Dermis blood vessel endothelial cell (primary cell): ENCODE results near the gene ORAI3. TPM values are rescaled to one million over a fixed set of nuclear protein-coding genes. Genes with fewer than 3 reads are reported as not detected.

Source experiments
- DNase-seq: peaks from one replicate; pipeline ENCODE4 v3.0.0; 2010
- total RNA-seq: library from RNA; depleted of rRNA; stranded (reverse); fragments of >200 nt; gene quantifications from 2 replicates; pipeline ENCODE4 v1.2.3, GENCODE V29; 2014

ORAI3 gene
- total RNA-seq, 1 donor from 2014 or later, result 40.2 TPM

GRCh38 chr16:30947859-30948666 lies 805 bp upstream of the ORAI3 start:
- peak; percentile 99 for DNase-seq

DNA sequence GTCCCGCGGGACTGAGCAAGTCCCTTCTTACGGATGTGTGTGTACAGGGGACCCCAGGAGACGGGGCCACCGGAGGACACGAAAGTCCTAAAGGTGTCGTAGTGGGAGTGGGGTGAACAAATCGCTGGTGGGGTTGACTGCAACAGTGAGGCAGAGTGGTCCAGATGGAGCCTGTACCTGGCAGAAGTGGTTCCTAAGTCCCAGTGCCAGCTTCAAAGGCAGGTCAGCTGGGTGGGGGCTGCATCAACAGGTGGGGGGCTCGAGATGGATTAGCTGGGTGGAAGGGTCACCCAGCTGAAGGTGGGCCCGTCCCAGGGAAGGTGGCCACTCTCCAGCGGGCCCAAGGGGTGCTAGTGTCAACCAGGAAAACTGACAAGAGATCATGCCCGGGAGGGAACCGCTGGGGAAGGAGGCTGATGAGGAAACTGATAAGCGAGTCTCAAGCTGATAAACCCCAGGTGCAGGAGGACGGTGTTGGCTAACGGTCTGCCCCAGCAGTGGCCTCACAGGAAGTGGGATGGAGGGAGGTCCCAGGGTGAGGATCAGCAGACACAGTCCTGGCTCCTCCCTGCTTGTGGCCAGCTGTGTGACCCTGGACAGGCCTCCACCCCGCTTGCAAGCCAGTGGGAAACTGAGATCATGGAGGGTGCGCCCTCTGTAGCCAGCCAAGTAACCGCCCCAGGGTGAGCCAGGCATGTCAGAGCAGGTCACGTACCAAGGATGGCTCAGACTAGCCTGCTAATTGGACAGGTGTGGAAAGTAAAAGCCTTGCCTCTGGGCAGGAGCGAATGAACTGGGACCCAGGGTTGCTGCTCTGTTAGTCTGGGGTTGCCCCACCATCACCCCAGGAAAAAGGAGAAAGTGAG lies 1.0 kb downstream of the ORAI3 start:
- peak; percentile 71 for DNase-seq

DNA sequence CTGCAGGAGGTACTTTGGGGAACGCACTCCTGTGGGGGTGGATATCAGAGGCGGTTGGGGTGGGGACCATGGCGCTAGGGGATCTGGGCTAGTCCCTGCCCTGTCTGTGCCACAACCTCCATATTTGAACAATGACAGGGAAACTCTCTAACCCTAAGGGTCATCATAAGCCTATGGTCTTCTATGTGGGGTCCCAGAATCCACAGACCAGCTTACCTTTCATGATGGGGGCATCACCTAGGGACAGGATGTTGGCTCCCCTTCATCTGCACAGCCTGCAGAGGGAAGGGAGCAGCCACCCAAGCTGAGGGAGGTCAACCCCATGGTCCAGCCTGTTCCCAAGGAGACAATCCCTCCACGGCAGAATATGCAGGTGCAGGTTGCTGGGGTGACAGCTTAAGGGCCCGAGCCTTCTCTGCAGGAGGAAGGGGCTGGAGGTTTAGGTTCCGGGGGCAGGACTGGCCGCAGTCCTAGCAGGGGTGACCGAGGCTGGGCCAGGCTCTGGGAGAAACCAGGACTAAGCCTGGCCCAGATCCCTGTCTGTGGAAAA lies 1.7 kb downstream of the ORAI3 start:
- DNase-seq, result no peak

DNA sequence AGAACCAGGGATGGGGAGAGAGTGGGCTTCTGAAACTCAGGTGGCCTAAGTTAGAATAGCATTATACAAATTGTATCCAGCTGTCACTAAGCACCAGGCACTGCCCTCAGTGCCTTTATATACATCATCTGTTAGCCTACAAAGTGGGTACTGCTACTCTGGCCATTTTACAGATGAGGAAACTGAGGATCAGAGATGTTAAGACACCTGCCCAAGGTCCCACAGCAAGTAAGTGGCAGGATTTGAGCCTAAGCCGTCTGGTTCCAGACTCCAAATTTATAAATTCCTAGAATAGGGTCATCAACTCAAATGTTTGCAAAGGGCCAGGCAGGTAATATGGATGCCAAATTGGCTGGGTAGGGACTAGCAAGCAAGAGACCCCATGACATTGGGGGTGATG lies 2.3 kb downstream of the ORAI3 start:
- no peak for DNase-seq

DNA sequence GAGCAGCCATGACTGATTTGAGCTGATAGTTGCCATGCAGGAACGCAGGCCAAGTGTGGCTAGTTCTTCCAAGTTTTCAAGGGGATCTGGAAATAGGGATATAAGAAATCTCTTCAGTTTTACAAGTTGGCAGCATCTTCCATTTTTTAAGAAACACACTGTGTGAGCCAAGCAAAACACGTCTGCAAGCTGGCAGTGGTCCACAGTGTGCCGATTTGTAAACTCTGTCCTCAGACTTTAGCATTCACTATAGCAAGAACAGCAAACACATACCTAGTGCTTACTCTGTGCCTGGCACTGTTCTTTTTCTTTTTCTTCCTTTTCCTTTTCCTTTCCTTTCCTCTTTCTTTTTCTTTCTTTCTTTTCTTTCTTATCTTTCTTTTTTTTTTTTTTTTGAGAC lies 2.9 kb downstream of the ORAI3 start:
- no peak for DNase-seq

GRCh38 chr16:30953111-30953510 lies 4.2 kb downstream of the ORAI3 start:
- no peak for DNase-seq

- DNase-seq, result peak; percentile 90
These were observed 4.8 kb downstream of the ORAI3 start for GRCh38 chr16:30953511-30954124.

GRCh38 chr16:30954993-30955392 lies 6.1 kb downstream of the ORAI3 start:
- no peak for DNase-seq

GRCh38 chr16:30956601-30957455 lies 8.0 kb downstream of the ORAI3 start:
- peak; percentile 93 for DNase-seq

DNA sequence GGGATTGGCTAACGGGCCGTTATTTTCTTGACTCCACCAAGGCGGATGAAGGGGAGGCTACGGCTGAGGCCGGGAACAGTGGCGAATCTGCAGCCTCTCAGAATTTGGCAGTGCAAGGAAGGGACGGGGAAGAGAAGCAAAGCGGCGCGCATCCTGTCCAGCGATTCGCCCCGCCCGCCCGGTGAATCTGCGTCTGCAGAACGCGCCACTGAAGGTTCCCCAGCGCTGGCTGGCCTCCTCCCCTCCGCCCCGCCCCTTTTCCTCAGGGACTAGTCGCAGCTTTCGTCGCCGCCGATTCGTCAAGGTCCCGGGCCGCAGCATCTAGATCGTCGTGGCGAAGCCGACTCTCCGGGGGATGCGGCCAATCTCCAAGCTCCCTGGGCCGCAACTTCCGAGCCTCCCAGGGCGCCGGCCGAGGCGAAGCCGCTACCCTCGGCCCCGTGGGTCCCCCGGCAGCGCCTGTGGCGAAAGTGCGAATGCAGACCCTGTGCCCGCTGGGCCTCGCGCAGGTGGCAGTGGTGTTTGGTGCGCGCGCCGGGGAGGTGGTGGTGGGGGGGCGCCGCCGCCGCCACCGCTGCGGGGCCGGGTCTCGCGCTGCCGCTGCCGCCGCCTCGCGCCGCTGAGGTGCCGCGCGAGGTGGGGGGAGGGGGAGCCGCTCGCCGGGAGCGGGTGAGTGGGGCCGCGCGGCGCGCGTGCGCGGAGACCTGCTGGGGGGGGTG lies 8.7 kb downstream of the ORAI3 start, which contains the start of gene SETD1A:
Gene SETD1A, plus strand, starts transcription at position 299 of the 719 bp plus-strand sequence. CDS start 978 bp downstream, outside the sequence.
- peak; percentile 98 for DNase-seq

DNA sequence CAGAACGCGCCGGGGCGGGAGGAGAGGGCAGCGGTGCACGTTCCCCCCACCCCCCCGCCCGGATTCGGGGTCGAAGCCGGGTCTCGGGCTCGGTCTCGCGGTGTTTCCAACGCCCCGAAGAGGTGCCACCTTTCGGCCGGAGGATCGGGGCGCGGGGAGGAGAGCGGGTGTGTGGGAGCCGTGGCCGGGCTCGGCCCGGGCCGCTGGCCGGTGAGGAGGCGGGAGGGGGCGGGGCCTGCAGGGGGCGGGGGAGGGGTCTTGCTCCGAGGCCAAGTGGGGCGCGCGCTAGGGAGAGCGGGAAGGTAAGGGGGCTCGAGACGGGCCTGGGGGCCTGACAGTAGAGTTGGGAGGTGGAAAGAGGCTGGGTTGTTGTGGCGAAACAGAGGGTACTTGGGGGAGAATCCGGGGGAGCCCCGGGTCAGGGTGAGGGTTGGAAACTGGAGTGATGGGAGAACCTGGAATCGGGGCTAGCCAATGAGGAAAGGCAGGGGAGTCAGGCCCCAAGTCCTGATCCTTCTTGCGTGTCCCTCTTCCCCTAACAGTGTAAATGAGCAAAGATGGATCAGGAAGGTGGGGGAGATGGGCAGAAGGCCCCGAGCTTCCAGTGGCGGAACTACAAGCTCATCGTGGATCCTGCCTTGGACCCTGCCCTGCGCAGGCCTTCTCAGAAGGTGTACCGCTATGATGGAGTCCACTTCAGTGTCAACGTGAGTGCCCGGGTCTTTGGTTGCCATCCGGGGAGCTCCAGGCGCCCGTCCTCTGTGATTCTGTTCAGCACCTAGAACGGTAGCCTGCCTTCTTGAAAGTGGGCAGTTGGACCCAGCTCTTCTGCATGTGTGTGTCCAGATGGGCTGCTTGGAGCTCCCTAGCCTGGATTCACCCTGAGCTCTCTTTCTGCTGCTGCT lies 9.6 kb downstream of the ORAI3 start:
- peak; percentile 66 for DNase-seq

- DNase-seq, result no peak
These were observed 12.5 kb downstream of the ORAI3 start for GRCh38 chr16:30961384-30961783.

DNA sequence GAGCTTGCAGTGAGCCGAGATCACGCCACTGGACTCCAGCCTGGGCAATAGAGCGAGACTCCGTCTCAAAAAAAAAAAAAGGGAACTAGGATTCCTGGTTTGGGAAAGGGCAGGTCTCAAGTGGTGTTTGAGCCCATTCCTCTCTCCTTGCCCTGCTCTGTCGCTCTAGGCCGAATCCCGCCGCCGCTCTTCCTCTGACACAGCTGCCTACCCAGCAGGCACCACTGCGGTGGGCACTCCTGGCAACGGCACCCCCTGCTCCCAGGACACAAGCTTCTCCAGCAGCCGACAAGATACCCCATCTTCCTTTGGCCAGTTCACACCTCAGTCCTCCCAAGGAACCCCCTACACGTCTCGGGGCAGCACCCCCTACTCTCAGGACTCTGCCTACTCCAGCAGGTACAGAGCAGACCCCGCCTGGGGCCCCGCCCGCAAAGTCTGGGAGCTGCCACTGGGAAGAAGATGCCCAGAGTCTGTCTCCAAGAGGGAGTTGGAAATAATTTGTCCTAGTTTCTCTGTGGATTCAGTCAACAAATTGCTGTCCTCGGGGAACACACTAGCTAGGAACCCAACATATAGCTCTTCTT lies 15.2 kb downstream of the ORAI3 start:
- DNase-seq, result no peak

DNA sequence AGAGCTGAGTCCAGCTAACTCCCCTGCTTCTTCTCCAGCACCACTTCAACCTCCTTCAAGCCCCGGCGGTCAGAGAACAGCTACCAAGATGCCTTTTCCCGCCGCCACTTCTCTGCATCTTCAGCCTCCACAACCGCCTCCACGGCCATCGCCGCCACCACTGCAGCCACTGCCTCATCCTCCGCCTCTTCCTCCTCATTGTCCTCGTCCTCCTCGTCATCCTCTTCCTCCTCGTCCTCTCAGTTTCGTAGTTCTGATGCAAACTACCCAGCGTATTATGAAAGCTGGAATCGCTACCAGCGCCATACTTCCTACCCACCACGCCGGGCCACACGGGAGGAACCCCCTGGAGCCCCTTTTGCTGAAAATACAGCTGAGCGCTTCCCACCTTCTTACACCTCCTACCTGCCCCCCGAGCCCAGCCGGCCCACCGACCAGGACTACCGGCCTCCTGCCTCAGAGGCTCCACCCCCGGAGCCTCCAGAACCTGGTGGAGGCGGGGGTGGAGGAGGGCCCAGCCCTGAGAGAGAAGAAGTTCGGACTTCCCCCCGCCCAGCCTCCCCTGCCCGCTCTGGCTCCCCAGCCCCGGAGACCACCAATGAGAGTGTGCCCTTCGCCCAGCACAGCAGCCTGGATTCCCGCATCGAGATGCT lies 15.8 kb downstream of the ORAI3 start:
- no peak for DNase-seq

DNA sequence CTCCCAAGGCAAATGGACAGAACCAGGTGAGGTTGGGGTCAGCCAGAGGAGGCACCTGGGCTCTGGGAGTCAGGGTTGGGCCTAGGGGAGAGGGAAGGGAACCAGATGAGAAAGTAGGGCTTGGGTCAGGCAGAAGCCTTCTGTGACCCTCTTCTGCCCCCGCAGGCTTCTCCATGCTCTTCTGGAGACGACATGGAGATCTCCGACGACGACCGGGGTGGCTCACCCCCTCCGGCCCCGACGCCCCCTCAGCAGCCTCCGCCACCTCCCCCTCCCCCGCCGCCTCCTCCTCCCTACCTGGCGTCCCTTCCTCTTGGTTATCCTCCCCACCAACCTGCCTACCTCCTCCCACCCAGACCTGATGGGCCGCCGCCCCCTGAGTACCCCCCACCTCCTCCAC lies 16.6 kb downstream of the ORAI3 start:
- no peak for DNase-seq

- no peak for DNase-seq
These were observed 17.3 kb downstream of the ORAI3 start for GRCh38 chr16:30966033-30966619.

GRCh38 chr16:30967795-30968194 lies 18.9 kb downstream of the ORAI3 start:
- no peak for DNase-seq

DNA sequence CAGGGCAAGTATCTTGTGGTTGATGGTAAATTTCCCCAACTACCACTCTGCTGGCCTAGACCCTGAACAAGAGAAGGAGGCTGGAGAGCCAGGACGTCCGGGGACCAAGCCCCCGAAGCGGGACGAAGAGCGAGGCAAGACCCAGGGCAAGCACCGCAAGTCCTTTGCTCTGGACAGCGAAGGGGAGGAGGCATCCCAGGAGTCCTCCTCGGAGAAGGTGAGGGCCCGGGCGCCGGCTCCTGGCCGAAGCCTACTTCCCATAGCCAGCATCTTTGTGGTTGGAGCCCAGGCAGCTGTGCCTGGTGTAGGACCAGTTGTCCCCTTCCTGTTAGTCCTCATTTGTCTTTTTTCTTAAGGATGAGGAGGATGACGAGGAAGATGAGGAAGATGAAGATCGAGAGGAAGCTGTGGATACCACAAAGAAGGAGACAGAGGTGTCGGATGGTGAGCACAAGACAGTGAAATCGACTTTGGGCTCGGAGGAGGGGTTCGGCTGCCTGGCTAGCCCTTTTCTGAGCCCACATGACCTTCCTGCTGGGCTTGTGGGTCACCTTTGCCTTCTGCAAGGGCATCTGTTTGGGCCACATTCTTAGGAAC lies 20.5 kb downstream of the ORAI3 start:
- no peak for DNase-seq
